Caco-2 (cell line): Measurements from ENCODE around the gene JARID2. TPM values are rescaled to one million over a fixed set of nuclear protein-coding genes. Genes with fewer than 3 reads are reported as not detected.

ENCODE experiments used
- BruUV-seq: library from RNA; stranded (reverse); fragments of 400-500 nt; replicated peaks from 2 replicates; lab custom pipeline; 2021; lab: Mats Ljungman, UMichigan
- CTCF ChIA-PET: fragments of 300-600 bp; sonication (Branson Sonifier 250); formaldehyde crosslinking; loops from one replicate; lab custom pipeline; 2022; ENCODE audit warnings: antibody characterized with exemption; lab: Charles Lee
- POLR2A ChIA-PET: fragments of 300-600 bp; sonication (Branson Sonifier 250); formaldehyde crosslinking; loops from one replicate; lab custom pipeline; 2022; ENCODE audit warnings: antibody characterized with exemption; lab: Charles Lee
- DNase-seq, 2 experiments: peaks; one replicate each; pipeline versions ENCODE4 v3.0.0 to v3.0.0-alpha.2; 2020 to 2022
- H3K27me3 ChIP-seq: replicated peaks from 2 replicates; pipeline ENCODE4 v1.6.0; 2011; ENCODE audit warnings: low read length; ENCODE audit not compliant: control insufficient read depth, insufficient read depth
- H3K36me3 ChIP-seq: 2 replicates; pipeline ENCODE4 v1.5.1; 2011; ENCODE audit warnings: low read length; ENCODE audit not compliant: control insufficient read depth, insufficient read depth
- H3K4me1 ChIP-seq: fragments of 250-450 bp; sonication (Bioruptor Pico); 2 replicates; pipeline ENCODE4 v1.5.1; 2020; ENCODE audit warnings: mild to moderate bottlenecking
- H3K4me3 ChIP-seq: 2 replicates; pipeline ENCODE4 v1.5.1; 2011; ENCODE audit warnings: low read depth, mild to moderate bottlenecking, control low read depth, low read length
- H3K9me3 ChIP-seq: fragments of 250-450 bp; sonication (Bioruptor Pico); 2 replicates; pipeline ENCODE4 v1.5.1; 2020; ENCODE audit warnings: mild to moderate bottlenecking, moderate library complexity
- H3K27ac Mint-ChIP-seq: one replicate; pipeline ENCODE4 v1.8.0; 2022; ENCODE audit warnings: mixed read lengths; ENCODE audit not compliant: unreplicated experiment
- H3K27me3 Mint-ChIP-seq: one replicate; pipeline ENCODE4 v1.8.0; 2022; ENCODE audit warnings: mixed read lengths; ENCODE audit not compliant: insufficient read depth, unreplicated experiment
- H3K36me3 Mint-ChIP-seq: one replicate; pipeline ENCODE4 v1.8.0; 2022; ENCODE audit warnings: mild to moderate bottlenecking, mixed read lengths; ENCODE audit not compliant: insufficient read depth, unreplicated experiment
- H3K4me1 Mint-ChIP-seq: one replicate; pipeline ENCODE4 v1.8.0; 2022; ENCODE audit warnings: low read depth, mixed read lengths; ENCODE audit not compliant: unreplicated experiment
- H3K4me3 Mint-ChIP-seq: one replicate; pipeline ENCODE4 v1.8.0; 2022; ENCODE audit warnings: mild to moderate bottlenecking, moderate library complexity, mixed read lengths; ENCODE audit not compliant: unreplicated experiment
- H3K9me3 Mint-ChIP-seq: one replicate; pipeline ENCODE4 v1.8.0; 2022; ENCODE audit warnings: mixed read lengths; ENCODE audit not compliant: unreplicated experiment
- CTCF ChIP-seq, 2 experiments: fragments of 200-600 bp in 1 of 2; IDR thresholded peaks; 1 replicate in 1 of 2; 2 replicates in 1 of 2; pipeline versions ENCODE4 v1.5.1 to v1.8.0; 2011 to 2022; ENCODE audit warnings: antibody characterized with exemption in 1 of 2, control low read depth in 1 of 2, inconsistent platforms in 1 of 2, low read depth in 1 of 2, low read length in 1 of 2, mild to moderate bottlenecking in 1 of 2, moderate library complexity in 1 of 2; ENCODE audit not compliant: insufficient read depth in 1 of 2, severe bottlenecking in 1 of 2, unreplicated experiment in 1 of 2
- intact Hi-C: fragments of 100-400 bp; cut with micrococcal nuclease; formaldehyde crosslinking; loops from one replicate; pipeline ENCODE4 v1.10.0; 2022; ENCODE audit not compliant: unreplicated experiment
- total RNA-seq: library from RNA; stranded (reverse); gene quantifications from 2 replicates; pipeline ENCODE4 v1.2.3, GENCODE V29; 2022

The JARID2 gene
- total RNA-seq, 1 experiment from 2014 or later = 18.3 TPM

GRCh38 chr6:15504581-15505350, 258.9 kb downstream of the JARID2 start:
- H3K4me3 Mint-ChIP-seq = no peak overlapping the region
- intact Hi-C loops = no loop called here
- no peak for TF ChIP-seq CTCF (IDR thresholded peaks at IDR 0.05; ENCODE audit: insufficient read depth in 1 of 2, low read depth in 1 of 2, low read length in 1 of 2, severe bottlenecking in 1 of 2, unreplicated experiment in 1 of 2)
- Histone ChIP-seq H3K36me3 (no peaks in the 10 kb centered on the region), H3K4me3 (no peak overlapping the region), H3K27me3 (no peaks in the 10 kb centered on the region), H3K4me1 (no peaks in the 10 kb centered on the region), H3K9me3 (no peaks in the 10 kb centered on the region)
- no peaks in the 10 kb centered on the region for H3K27me3 Mint-ChIP-seq
- DNase-seq = no peak
- BruUV-seq = no TSS peak
- H3K9me3 Mint-ChIP-seq = no peaks in the 10 kb centered on the region
- no peak overlapping the region for H3K27ac Mint-ChIP-seq
- peaks cover 33% of the 10 kb centered on the region for H3K36me3 Mint-ChIP-seq
- POLR2A ChIA-PET = no interaction called here
- CTCF ChIA-PET = no interaction called here
- H3K4me1 Mint-ChIP-seq = no peaks in the 10 kb centered on the region

GRCh38 chr6:15505463-15505918, 259.6 kb downstream of the JARID2 start:
- Mint-ChIP-seq H3K4me1 (no peaks in the 10 kb centered on the region), H3K4me3 (no peak overlapping the region), H3K27ac (no peak overlapping the region), H3K27me3 (no peaks in the 10 kb centered on the region), H3K9me3 (no peaks in the 10 kb centered on the region), H3K36me3 (peaks cover 31% of the 10 kb centered on the region)
- intact Hi-C loops = no loop called here
- peak in 1 of 2 experiments; percentile 8 for DNase-seq
- ChIA-PET CTCF (no interaction called here), POLR2A (no interaction called here)
- H3K4me3 ChIP-seq = no peak overlapping the region
- H3K36me3 ChIP-seq = no peaks in the 10 kb centered on the region
- H3K27me3 ChIP-seq = no peaks in the 10 kb centered on the region
- no TSS peak for BruUV-seq
- H3K9me3 ChIP-seq = no peaks in the 10 kb centered on the region
- H3K4me1 ChIP-seq = no peaks in the 10 kb centered on the region
- no peak for TF ChIP-seq CTCF (IDR thresholded peaks at IDR 0.05; ENCODE audit: insufficient read depth in 1 of 2, low read depth in 1 of 2, low read length in 1 of 2, severe bottlenecking in 1 of 2, unreplicated experiment in 1 of 2)

GRCh38 chr6:15506066-15506465, 260.2 kb downstream of the JARID2 start:
- no peak for TF ChIP-seq CTCF (IDR thresholded peaks at IDR 0.05; ENCODE audit: insufficient read depth in 1 of 2, low read depth in 1 of 2, low read length in 1 of 2, severe bottlenecking in 1 of 2, unreplicated experiment in 1 of 2)
- intact Hi-C loops = no loop called here
- no peaks in the 10 kb centered on the region for H3K9me3 ChIP-seq
- ChIA-PET POLR2A (no interaction called here), CTCF (no interaction called here)
- Mint-ChIP-seq H3K27ac (no peak overlapping the region), H3K36me3 (peaks cover 32% of the 10 kb centered on the region), H3K4me1 (no peaks in the 10 kb centered on the region), H3K4me3 (no peak overlapping the region), H3K27me3 (no peaks in the 10 kb centered on the region), H3K9me3 (no peaks in the 10 kb centered on the region)
- H3K4me1 ChIP-seq = no peaks in the 10 kb centered on the region
- BruUV-seq = no TSS peak
- no peak overlapping the region for H3K4me3 ChIP-seq
- no peaks in the 10 kb centered on the region for H3K27me3 ChIP-seq
- DNase-seq = peak in 1 of 2 experiments; percentile 3
- H3K36me3 ChIP-seq = no peaks in the 10 kb centered on the region
